CD14-positive monocyte (primary cell): ENCODE data around the gene MBP. TPM values are rescaled to one million over a fixed set of nuclear protein-coding genes. Genes with fewer than 3 reads are reported as not detected.

Experiments used
- DNase-seq, 3 donors: peaks; one replicate each; pipeline ENCODE4 v3.0.0-alpha.2; 2011 to 2022
- H2AFZ ChIP-seq: 2 replicates; pipeline ENCODE4 v1.6.0; 2012; ENCODE audit warnings: mild to moderate bottlenecking, low read depth, low read length, inconsistent platforms; ENCODE audit not compliant: insufficient read depth, poor library complexity, severe bottlenecking
- H3K27ac ChIP-seq, 2 donors: 1 replicate in 1 of 2; 2 replicates in 1 of 2; pipeline ENCODE4 v1.5.1; 2012 to 2013; ENCODE audit warnings: low read length in 2 of 2, control low read depth in 1 of 2, inconsistent platforms in 1 of 2, low read depth in 1 of 2, mild to moderate bottlenecking in 1 of 2
- H3K27me3 ChIP-seq, 2 donors: one replicate each; pipeline versions ENCODE4 v1.6.0 to v1.6.1; 2011 to 2013; ENCODE audit warnings: low read length in 2 of 2; ENCODE audit not compliant: control insufficient read depth in 2 of 2, insufficient read depth in 2 of 2
- H3K36me3 ChIP-seq, 2 donors: replicated peaks in 1 of 2; 1 replicate in 1 of 2; 2 replicates in 1 of 2; pipeline versions ENCODE4 v1.5.1 to v1.6.1; 2012 to 2013; ENCODE audit warnings: low read length in 2 of 2, control low read depth in 1 of 2, inconsistent platforms in 1 of 2, mild to moderate bottlenecking in 1 of 2; ENCODE audit not compliant: insufficient read depth in 2 of 2, control insufficient read depth in 1 of 2
- H3K4me1 ChIP-seq, 2 donors: 1 replicate in 1 of 2; 2 replicates in 1 of 2; pipeline versions ENCODE4 v1.5.1 to v1.6.1; 2012 to 2013; ENCODE audit warnings: low read length in 2 of 2, control low read depth in 1 of 2, inconsistent platforms in 1 of 2, mild to moderate bottlenecking in 1 of 2, moderate library complexity in 1 of 2; ENCODE audit not compliant: insufficient read depth in 2 of 2, control insufficient read depth in 1 of 2
- H3K4me2 ChIP-seq: replicated peaks from 2 replicates; pipeline ENCODE3; 2012; ENCODE audit warnings: low read length, moderate library complexity, mild to moderate bottlenecking; ENCODE audit not compliant: poor library complexity, severe bottlenecking; ENCODE audit errors: extremely low read depth
- H3K4me3 ChIP-seq, 3 experiments: fragments of 200-600 bp in 1 of 3; sonication (generic) in 1 of 3; replicated peaks in 1 of 3; 1 replicate in 2 of 3; 2 replicates in 1 of 3; pipeline ENCODE4 v1.5.1; 2011 to 2013; ENCODE audit warnings: low read length in 3 of 3, mild to moderate bottlenecking in 3 of 3, control low read depth in 2 of 3, low read depth in 2 of 3, inconsistent platforms in 1 of 3, moderate library complexity in 1 of 3
- H3K79me2 ChIP-seq: 2 replicates; pipeline ENCODE4 v1.6.0; 2012; ENCODE audit warnings: mild to moderate bottlenecking, control low read depth, inconsistent platforms, low read length, moderate library complexity; ENCODE audit not compliant: insufficient read depth
- H3K9ac ChIP-seq: 2 replicates; pipeline ENCODE4 v1.6.0; 2017; ENCODE audit warnings: low read length, mild to moderate bottlenecking; ENCODE audit not compliant: insufficient read depth, poor library complexity, severe bottlenecking
- H3K9me3 ChIP-seq, 2 donors: replicated peaks in 1 of 2; 1 replicate in 1 of 2; 2 replicates in 1 of 2; pipeline versions ENCODE4 v1.5.1 to v1.6.1; 2012 to 2013; ENCODE audit warnings: low read length in 2 of 2, control low read depth in 1 of 2; ENCODE audit not compliant: control insufficient read depth in 1 of 2, insufficient read depth in 1 of 2
- H4K20me1 ChIP-seq: 2 replicates; pipeline ENCODE4 v1.6.0; 2012; ENCODE audit warnings: mild to moderate bottlenecking, low read length, control low read depth, moderate library complexity; ENCODE audit not compliant: insufficient read depth
- H3K27ac Mint-ChIP-seq, 7 donors: one replicate each; pipeline ENCODE4 v1.8.0; 2020; ENCODE audit warnings: mild to moderate bottlenecking in 7 of 7, mixed read lengths in 7 of 7, moderate library complexity in 6 of 7, inconsistent platforms in 2 of 7
- H3K27me3 Mint-ChIP-seq, 3 donors: one replicate each; pipeline ENCODE4 v1.8.0; 2021 to 2022; ENCODE audit warnings: low read depth in 3 of 3, mild to moderate bottlenecking in 3 of 3, mixed read lengths in 3 of 3, moderate library complexity in 3 of 3, inconsistent platforms in 1 of 3
- H3K36me3 Mint-ChIP-seq, 2 donors: one replicate each; pipeline ENCODE4 v1.8.0; 2020; ENCODE audit warnings: mixed read lengths in 2 of 2, inconsistent platforms in 1 of 2, mild to moderate bottlenecking in 1 of 2
- H3K4me1 Mint-ChIP-seq: one replicate; pipeline ENCODE4 v1.8.0; 2020; ENCODE audit warnings: mild to moderate bottlenecking, mixed read lengths
- H3K4me3 Mint-ChIP-seq, 2 donors: one replicate each; pipeline ENCODE4 v1.8.0; 2020; ENCODE audit warnings: mild to moderate bottlenecking in 2 of 2, mixed read lengths in 2 of 2, moderate library complexity in 1 of 2
- H3K9me3 Mint-ChIP-seq, 7 donors: one replicate each; pipeline ENCODE4 v1.8.0; 2020 to 2022; ENCODE audit warnings: mixed read lengths in 7 of 7, mild to moderate bottlenecking in 6 of 7, moderate library complexity in 6 of 7, inconsistent platforms in 2 of 7
- WGBS: methylation state at CpG from one replicate; pipeline ENCODE4 v1.1.5; 2013; ENCODE audit warnings: missing lambda C conversion rate; ENCODE audit not compliant: insufficient coverage; 5-methylcytosine and 5-hydroxymethylcytosine counted together
- intact Hi-C, 2 donors: fragments of 100-400 bp; cut with micrococcal nuclease; formaldehyde crosslinking; loops; one replicate each; pipeline versions ENCODE4 v1.15.0 to v1.15.1; 2023
- polyA plus RNA-seq, 3 donors: library from polyadenylated mRNA; depleted of rRNA in 1 of 3; unstranded in 2 of 3; stranded (reverse) in 1 of 3; fragments of 300-500 nt in 2 of 3; fragments of >200 nt in 1 of 3; fragmentation: Illumina TruSeq in 2 of 3; gene quantifications; 1 replicate in 2 of 3; 2 replicates in 1 of 3; pipeline ENCODE4 v1.2.3, GENCODE V29; 2012 to 2021
- TF ChIP-seq, protein P1 (sequence below): fragments of 200-600 bp; IDR thresholded peaks from one replicate; pipeline ENCODE4 v1.8.0; 2022; ENCODE audit warnings: antibody characterized with exemption, mild to moderate bottlenecking

The MBP gene
- polyA plus RNA-seq, 3 donors: 47.7 to 81.0 (median 50.4) TPM

- Histone ChIP-seq H3K27ac (no peak overlapping the region), H3K4me3 (no peak overlapping the region), H2AFZ (no peak overlapping the region), H3K4me1 (peaks cover 20 to 26% of the 10 kb centered on the region in 2 donors), H4K20me1 (no peaks in the 10 kb centered on the region), H3K9ac (no peak overlapping the region), H3K36me3 (no peaks in the 10 kb centered on the region), H3K27me3 (no peaks in the 10 kb centered on the region), H3K4me2 (no peak overlapping the region), H3K9me3 (no peaks in the 10 kb centered on the region), H3K79me2 (no peaks in the 10 kb centered on the region)
- H3K4me3 Mint-ChIP-seq: no peak overlapping the region
- intact Hi-C loops: no loop called here
- WGBS: 100% methylated on average over 1 of the region's 8 CpGs
- DNase-seq: no peak
- H3K27me3 Mint-ChIP-seq: peaks cover 0 to under 1% (median 0%) of the 10 kb centered on the region in 3 donors
- H3K4me1 Mint-ChIP-seq: peaks cover 27% of the 10 kb centered on the region
- no peak overlapping the region for H3K27ac Mint-ChIP-seq
- no peaks in the 10 kb centered on the region for H3K36me3 Mint-ChIP-seq
- peaks cover 0 to 3% (median 0%) of the 10 kb centered on the region in 7 donors for H3K9me3 Mint-ChIP-seq
- TF ChIP-seq, protein P1, sequence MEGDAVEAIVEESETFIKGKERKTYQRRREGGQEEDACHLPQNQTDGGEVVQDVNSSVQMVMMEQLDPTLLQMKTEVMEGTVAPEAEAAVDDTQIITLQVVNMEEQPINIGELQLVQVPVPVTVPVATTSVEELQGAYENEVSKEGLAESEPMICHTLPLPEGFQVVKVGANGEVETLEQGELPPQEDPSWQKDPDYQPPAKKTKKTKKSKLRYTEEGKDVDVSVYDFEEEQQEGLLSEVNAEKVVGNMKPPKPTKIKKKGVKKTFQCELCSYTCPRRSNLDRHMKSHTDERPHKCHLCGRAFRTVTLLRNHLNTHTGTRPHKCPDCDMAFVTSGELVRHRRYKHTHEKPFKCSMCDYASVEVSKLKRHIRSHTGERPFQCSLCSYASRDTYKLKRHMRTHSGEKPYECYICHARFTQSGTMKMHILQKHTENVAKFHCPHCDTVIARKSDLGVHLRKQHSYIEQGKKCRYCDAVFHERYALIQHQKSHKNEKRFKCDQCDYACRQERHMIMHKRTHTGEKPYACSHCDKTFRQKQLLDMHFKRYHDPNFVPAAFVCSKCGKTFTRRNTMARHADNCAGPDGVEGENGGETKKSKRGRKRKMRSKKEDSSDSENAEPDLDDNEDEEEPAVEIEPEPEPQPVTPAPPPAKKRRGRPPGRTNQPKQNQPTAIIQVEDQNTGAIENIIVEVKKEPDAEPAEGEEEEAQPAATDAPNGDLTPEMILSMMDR: no peak
These were observed 18.6 kb upstream of the MBP start for GRCh38 chr18:77151033-77151771.

GRCh38 chr18:77150588-77150987, 18.0 kb upstream of the MBP start:
- intact Hi-C loops: no loop called here
- Mint-ChIP-seq H3K27me3 (peaks cover 0 to 1% (median 0%) of the 10 kb centered on the region in 3 donors), H3K27ac (no peak overlapping the region), H3K9me3 (peaks cover 0 to 3% (median 0%) of the 10 kb centered on the region in 7 donors), H3K4me1 (peaks cover 29% of the 10 kb centered on the region), H3K36me3 (no peaks in the 10 kb centered on the region), H3K4me3 (no peak overlapping the region)
- H2AFZ ChIP-seq: no peak overlapping the region
- H3K4me3 ChIP-seq: no peak overlapping the region
- H3K4me1 ChIP-seq: peaks cover 20 to 27% of the 10 kb centered on the region in 2 donors
- H3K9me3 ChIP-seq: no peaks in the 10 kb centered on the region
- H3K79me2 ChIP-seq: no peaks in the 10 kb centered on the region
- H3K27ac ChIP-seq: no peak overlapping the region
- H4K20me1 ChIP-seq: no peaks in the 10 kb centered on the region
- no peaks in the 10 kb centered on the region for H3K36me3 ChIP-seq
- H3K9ac ChIP-seq: no peak overlapping the region
- DNase-seq: no peak
- H3K27me3 ChIP-seq: no peaks in the 10 kb centered on the region
- 95% methylated on average over 4 of the region's 4 CpGs for WGBS
- TF ChIP-seq, protein P1: no peak
- no peak overlapping the region for H3K4me2 ChIP-seq
